HG02610 (cell line): ENCODE measurements around the gene NOTCH2.

Source experiments
- ATAC-seq: cut with Tn5 transposase; IDR thresholded peaks from one replicate; pipeline ENCODE4 v1.9.1; 2021; ENCODE audit warnings: mild to moderate bottlenecking, moderate library complexity; ENCODE audit not compliant: unreplicated experiment

The NOTCH2 gene

GRCh38 chr1:119882132-119883049, 187.1 kb downstream of the NOTCH2 start:
- no peak for ATAC-seq

- ATAC-seq, result no peak
Measured at GRCh38 chr1:119879510-119880434, 189.7 kb downstream of the NOTCH2 start.

- ATAC-seq, result no peak
Measured at GRCh38 chr1:119878171-119878570, 191.3 kb downstream of the NOTCH2 start.

- ATAC-seq, result no peak
Measured at GRCh38 chr1:119874186-119874585, 195.3 kb downstream of the NOTCH2 start.

GRCh38 chr1:119873135-119874015, 196.1 kb downstream of the NOTCH2 start:
- no peak for ATAC-seq

- ATAC-seq, result no peak
Measured at GRCh38 chr1:119871881-119872280, 197.6 kb downstream of the NOTCH2 start.

GRCh38 chr1:119870917-119871596, 198.4 kb downstream of the NOTCH2 start:
- ATAC-seq, result no peak

GRCh38 chr1:119869995-119870394, 199.5 kb downstream of the NOTCH2 start:
- no peak for ATAC-seq

GRCh38 chr1:119868176-119868575, 201.3 kb downstream of the NOTCH2 start:
- no peak for ATAC-seq

- no peak for ATAC-seq
Measured at GRCh38 chr1:119866451-119866850, 203.0 kb downstream of the NOTCH2 start.

- no peak for ATAC-seq
Measured at GRCh38 chr1:119865627-119866026, 203.8 kb downstream of the NOTCH2 start.

- ATAC-seq, result no peak
Measured at GRCh38 chr1:119862276-119862675, 207.2 kb downstream of the NOTCH2 start.
